Ovary (tissue), 3 donors: ENCODE measurements around the gene AVP.

ENCODE experiments used
- CTCF ChIP-seq, 3 donors: fragments of 450-650 bp in 2 of 3; fragments of 200-600 bp in 1 of 3; IDR thresholded peaks; one replicate each; pipeline versions ENCODE4 v1.5.1 to v1.8.0; 2016 to 2022; ENCODE audit warnings: antibody characterized with exemption in 3 of 3, mild to moderate bottlenecking in 1 of 3
- EP300 ChIP-seq: sonication (generic); formaldehyde crosslinking; IDR thresholded peaks from one replicate; pipeline ENCODE4 v1.6.1; 2017; ENCODE audit warnings: antibody characterized with exemption
- POLR2A ChIP-seq: fragments of 450-650 bp; IDR thresholded peaks from one replicate; pipeline ENCODE4 v1.6.1; 2017; ENCODE audit warnings: antibody characterized with exemption, mild to moderate bottlenecking, moderate library complexity
- donor health status: DM: no; HTN: no; CAD: no.

- TF ChIP-seq CTCF (IDR thresholded peaks at IDR 0.05) (no peak), POLR2A (no peak), EP300 (no peak)
Measured at GRCh38 chr20:3090565-3090964, 6.0 kb upstream of the AVP start.
